Panc1 (cell line): ENCODE data around the gene SDK1. TPM values are rescaled to one million over a fixed set of nuclear protein-coding genes. Genes with fewer than 3 reads are reported as not detected.

Experiments used
- ATAC-seq: fragments of 200-7000 bp; cut with Tn5 transposase; 2 replicates; pipeline ENCODE4 v1.9.1; 2020; ENCODE audit warnings: mild to moderate bottlenecking, moderate library complexity
- BruUV-seq: library from RNA; stranded (reverse); fragments of 400-500 nt; replicated peaks from 2 replicates; lab custom pipeline; 2021; lab: Mats Ljungman, UMichigan
- CTCF ChIA-PET: fragments of 300-600 bp; sonication (Branson Sonifier 250); formaldehyde crosslinking; loops from one replicate; lab custom pipeline; 2022; ENCODE audit warnings: antibody characterized with exemption; lab: Charles Lee
- POLR2A ChIA-PET: fragments of 300-600 bp; sonication (Branson Sonifier 250); formaldehyde crosslinking; loops from one replicate; lab custom pipeline; 2022; ENCODE audit warnings: antibody characterized with exemption; lab: Charles Lee
- DNase-seq: peaks from one replicate; pipeline ENCODE4 v3.0.0-alpha.2; 2010; ENCODE audit warnings: low read depth, low spot score
- H3K27ac ChIP-seq: 2 replicates; pipeline ENCODE4 v1.5.1; 2011; ENCODE audit warnings: mild to moderate bottlenecking, low read length, inconsistent platforms
- H3K27me3 ChIP-seq: fragments of 200-500 bp; sonication (Bioruptor generic); 2 replicates; pipeline ENCODE4 v1.6.0; 2014; ENCODE audit warnings: low read length, inconsistent platforms; ENCODE audit not compliant: control insufficient read depth, insufficient read depth
- H3K36me3 ChIP-seq: fragments of 200-500 bp; sonication (Bioruptor generic); 2 replicates; pipeline ENCODE4 v1.5.1; 2014; ENCODE audit warnings: inconsistent platforms, mild to moderate bottlenecking, low read length, moderate library complexity; ENCODE audit not compliant: control insufficient read depth, insufficient read depth
- H3K4me1 ChIP-seq: 2 replicates; pipeline ENCODE4 v1.5.1; 2011; ENCODE audit warnings: inconsistent platforms, mild to moderate bottlenecking, low read length, moderate library complexity; ENCODE audit not compliant: control insufficient read depth, insufficient read depth
- H3K4me3 ChIP-seq, 2 experiments: 2 replicates each; pipeline ENCODE4 v1.5.1; 2011 to 2012; ENCODE audit warnings: low read depth in 2 of 2, low read length in 2 of 2, mild to moderate bottlenecking in 2 of 2, inconsistent platforms in 1 of 2, moderate library complexity in 1 of 2
- H3K9me3 ChIP-seq: fragments of 200-500 bp; sonication (Bioruptor generic); 2 replicates; pipeline ENCODE4 v1.5.1; 2014; ENCODE audit warnings: low read depth, mild to moderate bottlenecking, inconsistent platforms, low read length, moderate library complexity; ENCODE audit not compliant: control insufficient read depth, insufficient read depth
- POLR2AphosphoS5 ChIP-seq: IDR thresholded peaks from 2 replicates; pipeline ENCODE4 v1.6.1; 2012; ENCODE audit warnings: mild to moderate bottlenecking, low read depth, low read length, moderate library complexity
- SIN3A ChIP-seq: IDR thresholded peaks from 2 replicates; pipeline ENCODE4 v1.6.1; 2012; ENCODE audit warnings: low read depth, mild to moderate bottlenecking, low read length, moderate library complexity, borderline replicate concordance; ENCODE audit not compliant: insufficient read depth
- TCF7L2 ChIP-seq: IDR thresholded peaks from 2 replicates; pipeline ENCODE4 v1.6.1; 2011; ENCODE audit warnings: mild to moderate bottlenecking, low read depth, low read length, inconsistent platforms
- in situ Hi-C: cut with HindIII; loops from 2 replicates; pipeline ENCODE4 v1.10.0; 2016; ENCODE audit warnings: low sequenced_read_pairs, low pct_unique_long_range_greater_than_20kb
- intact Hi-C: fragments of 100-400 bp; cut with micrococcal nuclease; formaldehyde crosslinking; loops from one replicate; pipeline ENCODE4 v1.10.0; 2022; ENCODE audit not compliant: unreplicated experiment
- total RNA-seq: library from RNA; stranded (reverse); gene quantifications from one replicate; pipeline ENCODE4 v1.2.1, GENCODE V29; 2021; ENCODE audit not compliant: unreplicated experiment
- TF ChIP-seq, protein P1 (sequence below): fragments of 450-650 bp; IDR thresholded peaks from 2 replicates; pipeline ENCODE4 v1.5.1; 2017; ENCODE audit warnings: mild to moderate bottlenecking
- TF ChIP-seq, protein P2 (sequence below), 2 experiments: IDR thresholded peaks; 2 replicates each; pipeline ENCODE4 v1.6.1; 2011 to 2012; ENCODE audit warnings: low read depth in 2 of 2, control low read depth in 1 of 2, low read length in 1 of 2, mild to moderate bottlenecking in 1 of 2, moderate library complexity in 1 of 2; ENCODE audit not compliant: insufficient read depth in 1 of 2

The SDK1 gene
- total RNA-seq, 1 experiment from 2014 or later: 47.4 TPM

DNA sequence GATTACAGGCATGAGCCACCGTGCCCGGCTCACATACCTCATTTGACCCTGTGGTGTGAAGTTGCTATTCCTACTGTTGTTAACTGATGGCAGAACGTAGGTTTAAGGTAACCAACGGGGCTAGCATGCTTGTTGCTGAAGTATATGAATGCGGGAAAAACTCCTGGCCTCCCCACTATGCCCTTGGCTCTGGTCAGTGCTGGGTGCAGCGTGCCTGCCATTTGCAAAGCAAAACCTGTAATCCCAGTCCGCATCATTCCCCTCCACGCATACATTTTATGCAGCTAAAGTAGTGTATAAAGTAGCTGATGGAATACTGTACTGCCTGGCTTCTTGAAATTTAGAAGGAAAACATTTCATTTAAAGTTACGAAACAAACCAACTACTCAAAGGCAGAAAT is 273.3 kb downstream of the SDK1 start:
- Histone ChIP-seq H3K36me3 (no peaks in the 10 kb centered on the region), H3K4me3 (no peak overlapping the region), H3K4me1 (peaks cover 12% of the 10 kb centered on the region), H3K27me3 (no peaks in the 10 kb centered on the region), H3K9me3 (peaks cover 11% of the 10 kb centered on the region; the same call in 1 of the 2 replicates), H3K27ac (no peak overlapping the region)
- intact Hi-C loops: no loop called here
- CTCF ChIA-PET: no interaction called here
- TF ChIP-seq SIN3A: no peak
- TF ChIP-seq, protein P1, sequence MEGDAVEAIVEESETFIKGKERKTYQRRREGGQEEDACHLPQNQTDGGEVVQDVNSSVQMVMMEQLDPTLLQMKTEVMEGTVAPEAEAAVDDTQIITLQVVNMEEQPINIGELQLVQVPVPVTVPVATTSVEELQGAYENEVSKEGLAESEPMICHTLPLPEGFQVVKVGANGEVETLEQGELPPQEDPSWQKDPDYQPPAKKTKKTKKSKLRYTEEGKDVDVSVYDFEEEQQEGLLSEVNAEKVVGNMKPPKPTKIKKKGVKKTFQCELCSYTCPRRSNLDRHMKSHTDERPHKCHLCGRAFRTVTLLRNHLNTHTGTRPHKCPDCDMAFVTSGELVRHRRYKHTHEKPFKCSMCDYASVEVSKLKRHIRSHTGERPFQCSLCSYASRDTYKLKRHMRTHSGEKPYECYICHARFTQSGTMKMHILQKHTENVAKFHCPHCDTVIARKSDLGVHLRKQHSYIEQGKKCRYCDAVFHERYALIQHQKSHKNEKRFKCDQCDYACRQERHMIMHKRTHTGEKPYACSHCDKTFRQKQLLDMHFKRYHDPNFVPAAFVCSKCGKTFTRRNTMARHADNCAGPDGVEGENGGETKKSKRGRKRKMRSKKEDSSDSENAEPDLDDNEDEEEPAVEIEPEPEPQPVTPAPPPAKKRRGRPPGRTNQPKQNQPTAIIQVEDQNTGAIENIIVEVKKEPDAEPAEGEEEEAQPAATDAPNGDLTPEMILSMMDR: no peak
- no peak for TF ChIP-seq TCF7L2
- TF ChIP-seq, protein P2, sequence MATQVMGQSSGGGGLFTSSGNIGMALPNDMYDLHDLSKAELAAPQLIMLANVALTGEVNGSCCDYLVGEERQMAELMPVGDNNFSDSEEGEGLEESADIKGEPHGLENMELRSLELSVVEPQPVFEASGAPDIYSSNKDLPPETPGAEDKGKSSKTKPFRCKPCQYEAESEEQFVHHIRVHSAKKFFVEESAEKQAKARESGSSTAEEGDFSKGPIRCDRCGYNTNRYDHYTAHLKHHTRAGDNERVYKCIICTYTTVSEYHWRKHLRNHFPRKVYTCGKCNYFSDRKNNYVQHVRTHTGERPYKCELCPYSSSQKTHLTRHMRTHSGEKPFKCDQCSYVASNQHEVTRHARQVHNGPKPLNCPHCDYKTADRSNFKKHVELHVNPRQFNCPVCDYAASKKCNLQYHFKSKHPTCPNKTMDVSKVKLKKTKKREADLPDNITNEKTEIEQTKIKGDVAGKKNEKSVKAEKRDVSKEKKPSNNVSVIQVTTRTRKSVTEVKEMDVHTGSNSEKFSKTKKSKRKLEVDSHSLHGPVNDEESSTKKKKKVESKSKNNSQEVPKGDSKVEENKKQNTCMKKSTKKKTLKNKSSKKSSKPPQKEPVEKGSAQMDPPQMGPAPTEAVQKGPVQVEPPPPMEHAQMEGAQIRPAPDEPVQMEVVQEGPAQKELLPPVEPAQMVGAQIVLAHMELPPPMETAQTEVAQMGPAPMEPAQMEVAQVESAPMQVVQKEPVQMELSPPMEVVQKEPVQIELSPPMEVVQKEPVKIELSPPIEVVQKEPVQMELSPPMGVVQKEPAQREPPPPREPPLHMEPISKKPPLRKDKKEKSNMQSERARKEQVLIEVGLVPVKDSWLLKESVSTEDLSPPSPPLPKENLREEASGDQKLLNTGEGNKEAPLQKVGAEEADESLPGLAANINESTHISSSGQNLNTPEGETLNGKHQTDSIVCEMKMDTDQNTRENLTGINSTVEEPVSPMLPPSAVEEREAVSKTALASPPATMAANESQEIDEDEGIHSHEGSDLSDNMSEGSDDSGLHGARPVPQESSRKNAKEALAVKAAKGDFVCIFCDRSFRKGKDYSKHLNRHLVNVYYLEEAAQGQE (IDR thresholded peaks at IDR 0.05; ENCODE audit: insufficient read depth in 1 of 2, low read depth in 2 of 2, low read length in 1 of 2): no peak
- TF ChIP-seq POLR2AphosphoS5: no peak
- DNase-seq: no peak
- POLR2A ChIA-PET: interaction anchor here (0.6 kb wide), 1 partner anchor 101 kb away, joined by 6 read pairs; no protein-coding TSS in a partner anchor
- in situ Hi-C loops: no loop called here
- no TSS peak for BruUV-seq
- ATAC-seq: no peak

GRCh38 chr7:3575753-3576531 is 274.9 kb downstream of the SDK1 start:
- no peaks in the 10 kb centered on the region for H3K36me3 ChIP-seq
- POLR2A ChIA-PET: no interaction called here
- H3K4me3 ChIP-seq: no peak overlapping the region
- TF ChIP-seq POLR2AphosphoS5 (no peak), SIN3A (no peak), TCF7L2 (no peak)
- TF ChIP-seq, protein P1: no peak
- TF ChIP-seq, protein P2 (IDR thresholded peaks at IDR 0.05; ENCODE audit: insufficient read depth in 1 of 2, low read depth in 2 of 2, low read length in 1 of 2): no peak
- peaks cover 5% of the 10 kb centered on the region; the same call in 1 of the 2 replicates for H3K4me1 ChIP-seq
- H3K27me3 ChIP-seq: no peaks in the 10 kb centered on the region
- H3K9me3 ChIP-seq: peaks cover 11% of the 10 kb centered on the region; the same call in 1 of the 2 replicates
- intact Hi-C loops (no loop called here), in situ Hi-C loops (no loop called here)
- no peak overlapping the region; the same call in 1 of the 2 replicates for H3K27ac ChIP-seq
- CTCF ChIA-PET: no interaction called here
- BruUV-seq: no TSS peak
- no peak for ATAC-seq
- DNase-seq: no peak
